Measurements from ENCODE around the gene CCDC57. TPM values are rescaled to one million over a fixed set of nuclear protein-coding genes. Genes with fewer than 3 reads are reported as not detected.
"Not testable (repeated sequence)": the region's sequence is repeated elsewhere in the genome, so short reads cannot be mapped to it uniquely, and the experiment has no call there.

CCDC57 gene, protein sequence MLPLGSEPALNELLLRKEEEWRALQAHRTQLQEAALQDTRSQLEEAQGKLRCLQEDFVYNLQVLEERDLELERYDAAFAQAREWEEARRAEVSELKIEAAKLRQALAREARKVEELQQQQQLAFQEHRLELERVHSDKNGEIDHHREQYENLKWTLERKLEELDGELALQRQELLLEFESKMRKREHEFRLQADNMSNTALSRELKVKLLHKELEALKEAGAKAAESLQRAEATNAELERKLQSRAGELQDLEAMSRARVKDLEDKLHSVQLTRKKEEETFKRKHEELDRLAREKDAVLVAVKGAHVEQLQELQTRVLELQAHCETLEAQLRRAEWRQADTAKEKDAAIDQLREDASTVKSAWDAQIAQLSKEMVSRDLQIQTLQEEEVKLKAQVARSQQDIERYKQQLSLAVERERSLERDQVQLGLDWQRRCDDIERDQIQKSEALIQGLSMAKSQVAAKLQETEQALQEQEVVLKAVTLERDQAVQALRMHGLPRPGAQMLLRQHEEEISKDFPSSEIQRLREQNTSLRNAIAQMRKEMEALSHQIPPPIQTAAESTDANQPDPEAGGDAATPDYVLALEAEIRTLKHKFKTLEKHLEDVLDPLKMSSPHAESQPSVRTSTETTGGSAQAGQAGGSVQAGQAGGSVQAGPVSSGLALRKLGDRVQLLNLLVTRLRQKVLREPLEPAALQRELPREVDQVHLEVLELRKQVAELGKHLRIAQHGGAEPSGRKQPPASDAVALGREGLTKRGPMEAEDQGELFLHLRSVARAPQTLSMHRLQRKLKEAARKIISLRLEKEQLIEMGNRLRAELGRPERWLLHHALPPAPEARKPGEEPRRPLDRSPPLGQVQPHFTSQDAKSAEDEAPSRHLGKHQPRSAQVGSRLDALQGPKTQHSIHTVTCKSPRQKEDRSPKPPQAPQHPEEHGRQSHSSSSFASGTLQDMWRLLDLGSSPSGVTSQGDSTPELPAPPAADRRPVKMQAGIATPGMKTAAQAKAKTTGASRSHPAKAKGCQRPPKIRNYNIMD
- 21.0 and 25.9 TPM in 2 replicates for total RNA-seq

DNA sequence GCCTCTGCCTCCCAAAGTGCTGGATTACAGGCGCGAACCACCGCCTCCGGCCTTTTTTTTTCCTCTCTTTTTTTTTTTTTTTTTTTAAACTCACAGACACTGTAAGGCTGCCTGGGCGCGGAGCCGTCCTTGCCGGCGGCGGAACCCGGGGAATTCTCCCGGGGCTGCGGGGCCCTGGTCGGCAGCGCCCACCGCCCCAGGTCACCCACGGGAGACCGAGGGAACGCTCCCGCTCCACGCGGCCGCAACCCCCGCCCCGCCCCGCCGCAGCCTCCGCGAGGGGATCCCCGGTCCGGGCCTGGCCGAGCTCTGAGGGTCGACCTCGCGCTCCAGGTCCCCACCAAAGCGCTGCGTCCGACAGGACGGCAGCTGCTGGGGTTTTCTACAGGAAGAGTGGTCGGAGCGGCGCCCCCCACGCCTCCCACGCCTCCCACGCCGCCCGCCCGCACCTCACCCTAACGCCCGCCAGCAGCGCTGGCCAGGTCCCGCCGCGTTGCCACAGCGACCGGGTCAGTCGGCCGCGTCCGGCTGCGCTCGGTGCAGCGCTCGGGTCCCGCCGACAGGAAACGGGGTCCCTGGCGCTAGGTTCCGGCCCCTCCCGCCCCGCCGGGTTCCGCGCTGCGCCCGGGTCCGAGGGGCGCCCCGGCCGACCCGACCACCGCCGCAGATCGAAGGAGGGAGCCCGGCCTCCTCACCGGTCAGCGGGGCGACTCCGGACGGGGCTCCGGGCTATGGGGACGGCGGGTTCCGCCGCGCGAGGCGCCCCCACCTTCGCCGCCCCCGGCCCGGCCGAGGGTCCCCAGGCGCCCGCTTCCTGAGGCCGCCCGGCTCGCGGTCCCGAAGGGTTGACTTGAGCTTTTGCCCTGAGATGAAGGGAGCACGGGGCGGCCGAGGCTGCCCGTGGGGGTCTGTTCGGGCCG, at the start of gene CCDC57:
CCDC57 (minus strand) TSS at position 512 of the 920 bp plus-strand sequence. CDS start 10,898 bp downstream, outside the sequence.
- Histone ChIP-seq H2AFZ (ENCODE audit: low read length) (peak within 1 kb of the TSS; percentile 51), H3K4me2 (ENCODE audit: insufficient read depth, low read length) (peak within 1 kb of the TSS; percentile 91), H3K4me3 (ENCODE audit: insufficient read depth, low read length) (peak within 1 kb of the TSS; percentile 93), H3K27ac (ENCODE audit: low read depth, low read length) (peak within 1 kb of the TSS; percentile 70), H3K36me3 (ENCODE audit: insufficient read depth, low read length) (peaks cover 2% of the 10 kb centered on the region), H3K27me3 (ENCODE audit: insufficient read depth, low read length) (no peaks in the 10 kb centered on the region), H4K20me1 (ENCODE audit: insufficient read depth, low read length) (no peaks in the 10 kb centered on the region), H3K79me2 (ENCODE audit: insufficient read depth, low read length) (peaks cover 20% of the 10 kb centered on the region), H3K9me3 (ENCODE audit: low read depth, low read length) (no peaks in the 10 kb centered on the region), H3K4me1 (ENCODE audit: insufficient read depth, low read length) (peaks cover 35% of the 10 kb centered on the region)
- peak; percentile 99 for DNase-seq (ENCODE audit: insufficient read length, low spot score, missing footprints)
- TF ChIP-seq, protein P1, sequence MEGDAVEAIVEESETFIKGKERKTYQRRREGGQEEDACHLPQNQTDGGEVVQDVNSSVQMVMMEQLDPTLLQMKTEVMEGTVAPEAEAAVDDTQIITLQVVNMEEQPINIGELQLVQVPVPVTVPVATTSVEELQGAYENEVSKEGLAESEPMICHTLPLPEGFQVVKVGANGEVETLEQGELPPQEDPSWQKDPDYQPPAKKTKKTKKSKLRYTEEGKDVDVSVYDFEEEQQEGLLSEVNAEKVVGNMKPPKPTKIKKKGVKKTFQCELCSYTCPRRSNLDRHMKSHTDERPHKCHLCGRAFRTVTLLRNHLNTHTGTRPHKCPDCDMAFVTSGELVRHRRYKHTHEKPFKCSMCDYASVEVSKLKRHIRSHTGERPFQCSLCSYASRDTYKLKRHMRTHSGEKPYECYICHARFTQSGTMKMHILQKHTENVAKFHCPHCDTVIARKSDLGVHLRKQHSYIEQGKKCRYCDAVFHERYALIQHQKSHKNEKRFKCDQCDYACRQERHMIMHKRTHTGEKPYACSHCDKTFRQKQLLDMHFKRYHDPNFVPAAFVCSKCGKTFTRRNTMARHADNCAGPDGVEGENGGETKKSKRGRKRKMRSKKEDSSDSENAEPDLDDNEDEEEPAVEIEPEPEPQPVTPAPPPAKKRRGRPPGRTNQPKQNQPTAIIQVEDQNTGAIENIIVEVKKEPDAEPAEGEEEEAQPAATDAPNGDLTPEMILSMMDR (IDR thresholded peaks at IDR 0.05; ENCODE audit: extremely low read depth, low read depth, low read length) = no peak

DNA sequence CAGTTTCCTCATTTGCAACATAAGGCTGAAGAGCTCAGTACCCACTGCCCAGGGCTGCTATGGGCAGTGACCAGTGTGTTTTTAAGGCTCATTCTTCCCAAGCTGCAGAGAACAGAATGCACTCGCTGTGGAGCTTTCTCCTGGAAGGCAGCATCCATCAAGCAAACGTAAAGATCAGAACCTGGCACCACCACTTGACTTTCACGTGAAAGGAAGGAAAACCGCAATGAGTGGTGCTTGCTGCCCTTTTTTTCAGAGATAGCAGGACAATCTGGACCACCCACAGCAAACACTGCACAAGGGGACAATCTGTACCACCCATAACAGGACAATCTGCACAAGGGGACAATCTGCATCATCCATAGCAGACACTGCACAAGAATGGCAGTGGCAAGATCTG, 49.7 kb upstream of the CCDC57 start:
- TF ChIP-seq, protein P1 (IDR thresholded peaks at IDR 0.05; ENCODE audit: extremely low read depth, low read depth, low read length) = no peak
- no peak overlapping the region for H3K4me2 ChIP-seq (ENCODE audit: insufficient read depth, low read length)

DNA sequence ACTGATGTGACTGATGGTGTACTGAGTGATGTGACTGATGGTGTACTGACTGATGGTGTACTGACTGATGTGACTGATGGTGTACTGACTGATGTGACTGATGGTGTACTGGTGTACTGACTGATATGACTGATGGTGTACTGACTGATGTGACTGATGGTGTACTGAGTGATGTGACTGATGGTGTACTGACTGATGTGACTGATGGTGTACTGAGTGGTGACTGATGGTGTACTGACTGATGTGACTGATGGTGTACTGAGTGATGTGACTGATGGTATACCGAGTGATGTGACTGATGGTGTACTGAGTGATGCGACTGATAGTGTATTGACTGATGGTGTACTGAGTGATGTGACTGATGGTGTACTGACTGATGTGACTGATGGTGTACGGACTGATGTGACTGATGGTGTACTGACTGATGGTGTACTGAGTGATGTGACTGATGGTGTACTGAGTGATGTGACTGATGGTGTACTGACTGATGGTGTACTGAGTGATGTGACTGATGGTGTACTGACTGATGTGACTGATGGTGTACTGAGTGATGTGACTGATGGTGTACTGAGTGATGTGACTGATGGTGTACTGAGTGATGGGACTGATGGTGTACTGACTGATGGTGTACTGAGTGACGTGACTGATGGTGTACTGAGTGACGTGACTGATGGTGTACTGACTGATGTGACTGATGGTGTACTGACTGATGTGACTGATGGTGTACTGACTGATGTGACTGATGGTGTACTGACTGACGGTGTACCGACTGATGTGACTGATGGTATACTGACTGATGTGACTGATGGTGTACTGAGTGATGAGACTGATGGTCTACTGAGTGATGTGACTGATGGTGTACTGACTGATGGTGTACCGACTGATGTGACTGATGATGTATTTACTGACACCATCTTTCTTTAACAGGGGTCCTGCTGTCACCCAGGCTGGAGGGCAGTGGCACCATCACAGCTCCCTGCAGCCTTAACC, 47.6 kb upstream of the CCDC57 start:
- H2AFZ ChIP-seq (ENCODE audit: low read length); H3K27ac ChIP-seq (ENCODE audit: low read depth, low read length); H3K4me3 ChIP-seq (ENCODE audit: insufficient read depth, low read length); H3K4me1 ChIP-seq (ENCODE audit: insufficient read depth, low read length); H3K4me2 ChIP-seq (ENCODE audit: insufficient read depth, low read length); H3K9me3 ChIP-seq (ENCODE audit: low read depth, low read length); DNase-seq (ENCODE audit: insufficient read length, low spot score, missing footprints); H3K27me3 ChIP-seq (ENCODE audit: insufficient read depth, low read length): not testable (repeated sequence)
- peaks cover 87% of the 10 kb centered on the region for H4K20me1 ChIP-seq (ENCODE audit: insufficient read depth, low read length)
- H3K36me3 ChIP-seq (ENCODE audit: insufficient read depth, low read length) = peaks cover 91% of the 10 kb centered on the region
- peaks cover 98% of the 10 kb centered on the region for H3K79me2 ChIP-seq (ENCODE audit: insufficient read depth, low read length)

More for the DNA sequence above, 49.7 kb upstream of the CCDC57 start:
- H3K36me3 ChIP-seq (ENCODE audit: insufficient read depth, low read length) = peaks cover 87% of the 10 kb centered on the region
- H3K9me3 ChIP-seq (ENCODE audit: low read depth, low read length) = no peaks in the 10 kb centered on the region
- DNase-seq (ENCODE audit: insufficient read length, low spot score, missing footprints) = no peak
- no peak overlapping the region for H3K27ac ChIP-seq (ENCODE audit: low read depth, low read length)
- H2AFZ ChIP-seq (ENCODE audit: low read length) = no peak overlapping the region
- no peaks in the 10 kb centered on the region for H3K27me3 ChIP-seq (ENCODE audit: insufficient read depth, low read length)
- H3K4me1 ChIP-seq (ENCODE audit: insufficient read depth, low read length) = peaks cover 10% of the 10 kb centered on the region
- no peak overlapping the region for H3K4me3 ChIP-seq (ENCODE audit: insufficient read depth, low read length)
- H4K20me1 ChIP-seq (ENCODE audit: insufficient read depth, low read length) = peaks cover 87% of the 10 kb centered on the region
- H3K79me2 ChIP-seq (ENCODE audit: insufficient read depth, low read length) = peaks cover 98% of the 10 kb centered on the region

All from osteoblast (primary cell).